Neural progenitor cell (in vitro differentiated cells): ENCODE measurements around the gene ADRA2C. TPM values are rescaled to one million over a fixed set of nuclear protein-coding genes. Genes with fewer than 3 reads are reported as not detected.

ENCODE experiments used
- DNase-seq: peaks from one replicate; pipeline ENCODE4 v3.0.0-alpha.2; 2016; ENCODE audit warnings: low spot score
- H2AFZ ChIP-seq: fragments of 200-600 bp; sonication (generic); replicated peaks from 2 replicates; pipeline ENCODE4 v1.6.1; 2016; ENCODE audit warnings: antibody characterized with exemption
- H3F3A ChIP-seq: fragments of 200-600 bp; sonication (generic); 2 replicates; pipeline ENCODE4 v1.6.1; 2016; ENCODE audit warnings: antibody characterized with exemption, low read depth
- H3K27ac ChIP-seq: fragments of 200-600 bp; sonication (generic); 2 replicates; pipeline ENCODE4 v1.5.1; 2016; ENCODE audit warnings: mild to moderate bottlenecking
- H3K27me3 ChIP-seq: fragments of 200-600 bp; sonication (generic); 2 replicates; pipeline ENCODE4 v1.6.1; 2016; ENCODE audit warnings: mild to moderate bottlenecking, moderate library complexity
- H3K36me3 ChIP-seq: fragments of 200-600 bp; sonication (generic); 2 replicates; pipeline ENCODE4 v1.5.1; 2016
- H3K4me1 ChIP-seq: fragments of 200-600 bp; sonication (generic); 2 replicates; pipeline ENCODE4 v1.6.1; 2016; ENCODE audit warnings: mixed run types
- H3K4me2 ChIP-seq: fragments of 200-600 bp; sonication (generic); 2 replicates; pipeline ENCODE4 v1.6.1; 2016
- H3K4me3 ChIP-seq: fragments of 200-600 bp; sonication (generic); 2 replicates; pipeline ENCODE4 v1.5.1; 2016
- H3K79me2 ChIP-seq: fragments of 200-600 bp; sonication (generic); 2 replicates; pipeline ENCODE4 v1.6.1; 2016; ENCODE audit warnings: low read depth
- H3K9ac ChIP-seq: fragments of 200-600 bp; sonication (generic); 2 replicates; pipeline ENCODE4 v1.6.1; 2016
- H3K9me3 ChIP-seq: fragments of 200-600 bp; sonication (generic); 2 replicates; pipeline ENCODE4 v1.5.1; 2016; ENCODE audit warnings: low read depth
- H4K20me1 ChIP-seq: fragments of 200-600 bp; sonication (generic); 2 replicates; pipeline ENCODE4 v1.6.1; 2016; ENCODE audit warnings: low read depth
- H3K27ac Mint-ChIP-seq: 3 replicates; pipeline ENCODE4 v1.8.0; 2021; ENCODE audit warnings: mixed read lengths
- H3K27me3 Mint-ChIP-seq: 2 replicates; pipeline ENCODE4 v1.8.0; 2022; ENCODE audit warnings: low read depth, mild to moderate bottlenecking, inconsistent platforms, moderate library complexity, mixed read lengths; ENCODE audit not compliant: insufficient read depth
- H3K36me3 Mint-ChIP-seq: 3 replicates; pipeline ENCODE4 v1.8.0; 2021; ENCODE audit warnings: mixed read lengths
- H3K4me1 Mint-ChIP-seq: 3 replicates; pipeline ENCODE4 v1.8.0; 2021; ENCODE audit warnings: mixed read lengths
- H3K4me3 Mint-ChIP-seq: 3 replicates; pipeline ENCODE4 v1.8.0; 2021; ENCODE audit warnings: mild to moderate bottlenecking, moderate library complexity, mixed read lengths
- H3K9me3 Mint-ChIP-seq: 3 replicates; pipeline ENCODE4 v1.8.0; 2020; ENCODE audit warnings: mixed read lengths
- CTCF ChIP-seq: fragments of 200-600 bp; sonication (generic); IDR thresholded peaks from 2 replicates; pipeline ENCODE4 v1.5.1; 2017; ENCODE audit warnings: antibody characterized with exemption, mild to moderate bottlenecking
- EZH2 ChIP-seq: fragments of 200-600 bp; sonication (generic); IDR thresholded peaks from 2 replicates; pipeline ENCODE4 v1.6.1; 2017; ENCODE audit warnings: antibody characterized with exemption, mild to moderate bottlenecking, moderate library complexity
- EZH2phosphoT487 ChIP-seq: fragments of 200-600 bp; sonication (generic); IDR thresholded peaks from 2 replicates; pipeline ENCODE4 v1.6.1; 2017; ENCODE audit warnings: antibody characterized with exemption
- total RNA-seq: library from RNA; depleted of rRNA; stranded (reverse); fragments of >200 nt; gene quantifications from 2 replicates; pipeline ENCODE4 v1.2.3, GENCODE V29; 2015; ENCODE audit warnings: low replicate concordance

ADRA2C gene
- total RNA-seq, 1 donor from 2014 or later = 2.5 TPM

GRCh38 chr4:3753726-3754412 lies 12.3 kb upstream of the ADRA2C start:
- no peak for DNase-seq
- Histone ChIP-seq H3K36me3 (no peaks in the 10 kb centered on the region), H3K27me3 (peaks cover 10% of the 10 kb centered on the region), H3K4me1 (peaks cover 9% of the 10 kb centered on the region), H3K4me3 (no peak overlapping the region), H3F3A (no peaks in the 10 kb centered on the region), H3K9ac (no peak overlapping the region), H3K4me2 (peak overlapping the region; percentile 38), H2AFZ (no peak overlapping the region), H3K27ac (no peak overlapping the region), H4K20me1 (no peaks in the 10 kb centered on the region), H3K9me3 (no peaks in the 10 kb centered on the region), H3K79me2 (no peaks in the 10 kb centered on the region)
- Mint-ChIP-seq H3K27me3 (peaks cover 20% of the 10 kb centered on the region), H3K4me3 (no peak overlapping the region), H3K9me3 (peaks cover 13% of the 10 kb centered on the region), H3K4me1 (no peaks in the 10 kb centered on the region), H3K27ac (no peak overlapping the region), H3K36me3 (no peaks in the 10 kb centered on the region)
- TF ChIP-seq EZH2phosphoT487 = no peak
- TF ChIP-seq CTCF = no peak
- no peak for TF ChIP-seq EZH2

DNA sequence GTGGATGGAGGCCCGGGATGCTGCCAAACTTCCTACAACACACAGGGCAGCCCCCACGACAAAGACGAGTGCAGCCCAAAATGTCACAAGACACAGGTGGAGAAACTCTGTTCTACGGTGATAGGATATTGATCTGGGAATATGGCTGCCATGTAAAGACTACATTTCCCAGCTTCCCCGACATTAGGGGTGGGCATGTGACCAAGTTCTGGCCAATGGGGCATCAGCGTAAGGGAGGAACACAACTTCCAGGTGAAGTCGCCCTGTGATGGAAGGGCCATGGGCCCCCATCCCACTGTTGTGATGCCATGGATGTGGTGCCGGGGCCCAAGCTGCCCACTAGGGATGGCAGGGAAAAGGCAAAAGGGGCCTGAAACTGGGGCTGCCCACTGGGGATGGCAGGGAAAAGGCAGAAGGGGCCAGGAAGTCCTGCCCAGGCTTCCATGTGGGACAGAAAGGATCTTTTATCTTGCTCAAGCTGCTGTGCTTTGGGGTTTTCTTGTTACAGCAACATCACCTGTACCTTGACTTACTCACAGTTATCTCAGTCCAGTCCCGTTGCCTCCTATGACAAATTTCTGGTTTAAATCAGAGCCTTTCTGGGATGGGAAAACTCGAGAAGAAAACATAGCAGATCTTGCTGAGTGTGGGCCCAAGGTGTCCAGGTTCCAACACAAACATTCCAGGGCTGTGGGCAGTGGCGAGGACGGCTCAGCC lies 9.7 kb upstream of the ADRA2C start:
- no peak overlapping the region for H2AFZ ChIP-seq
- H3K4me3 ChIP-seq = no peak overlapping the region
- peaks cover 8% of the 10 kb centered on the region for H3K27me3 ChIP-seq
- Mint-ChIP-seq H3K4me1 (no peaks in the 10 kb centered on the region), H3K27me3 (peaks cover 7% of the 10 kb centered on the region), H3K4me3 (no peak overlapping the region), H3K9me3 (peaks cover 13% of the 10 kb centered on the region), H3K36me3 (no peaks in the 10 kb centered on the region), H3K27ac (no peak overlapping the region)
- no peaks in the 10 kb centered on the region for H3K79me2 ChIP-seq
- no peaks in the 10 kb centered on the region for H3K9me3 ChIP-seq
- no peaks in the 10 kb centered on the region for H3K36me3 ChIP-seq
- TF ChIP-seq EZH2 = no peak
- TF ChIP-seq CTCF = no peak
- TF ChIP-seq EZH2phosphoT487 = no peak
- no peak overlapping the region for H3K27ac ChIP-seq
- no peaks in the 10 kb centered on the region for H3F3A ChIP-seq
- DNase-seq = no peak
- no peak overlapping the region for H3K9ac ChIP-seq
- H3K4me2 ChIP-seq = no peak overlapping the region
- H3K4me1 ChIP-seq = peaks cover 9% of the 10 kb centered on the region
- H4K20me1 ChIP-seq = no peaks in the 10 kb centered on the region

DNA sequence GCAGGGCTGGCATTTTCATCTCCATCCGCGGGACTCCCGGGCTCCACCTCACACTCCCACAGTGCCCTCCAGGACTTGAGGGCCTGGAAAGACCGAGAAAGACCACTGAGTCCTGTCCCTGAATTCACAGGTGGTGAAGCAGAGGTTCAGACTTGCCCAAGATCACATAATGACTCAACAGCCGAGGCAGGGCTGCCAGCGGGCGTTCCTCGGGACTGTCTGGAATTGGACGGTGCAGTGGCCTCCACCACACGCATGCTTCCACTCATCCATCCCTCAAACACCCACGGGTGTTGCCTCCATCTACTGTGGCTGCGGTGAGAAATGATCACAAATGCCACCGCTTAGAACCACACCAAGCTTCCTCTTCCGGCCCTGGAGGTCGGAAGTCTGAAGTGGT lies 6.9 kb upstream of the ADRA2C start:
- peaks cover 12% of the 10 kb centered on the region for H3K27me3 Mint-ChIP-seq
- DNase-seq = no peak
- Histone ChIP-seq H3K4me1 (peaks cover 1% of the 10 kb centered on the region), H3K27me3 (peaks cover 16% of the 10 kb centered on the region), H3K9ac (no peak overlapping the region), H3K36me3 (no peaks in the 10 kb centered on the region), H2AFZ (no peak overlapping the region), H3K79me2 (no peaks in the 10 kb centered on the region), H3K4me3 (no peak overlapping the region), H3K27ac (no peak overlapping the region), H3K4me2 (no peak overlapping the region), H3K9me3 (no peaks in the 10 kb centered on the region), H3F3A (no peaks in the 10 kb centered on the region), H4K20me1 (no peaks in the 10 kb centered on the region)
- H3K9me3 Mint-ChIP-seq = peaks cover 13% of the 10 kb centered on the region
- H3K36me3 Mint-ChIP-seq = no peaks in the 10 kb centered on the region
- TF ChIP-seq EZH2 (no peak), EZH2phosphoT487 (no peak), CTCF (no peak)
- no peaks in the 10 kb centered on the region for H3K4me1 Mint-ChIP-seq
- H3K27ac Mint-ChIP-seq = no peak overlapping the region
- no peak overlapping the region for H3K4me3 Mint-ChIP-seq
